KOPT-K1 (cell line): ENCODE measurements around the gene XPNPEP2.

Source experiments
- H3K27ac ChIP-seq: fragments of 200-600 bp; sonication (generic); 2 replicates; pipeline ENCODE4 v1.5.1; 2016; ENCODE audit warnings: antibody characterized with exemption, mild to moderate bottlenecking, low read depth, low read length; ENCODE audit not compliant: poor library complexity, severe bottlenecking
- H3K36me3 ChIP-seq: fragments of 200-600 bp; sonication (generic); 2 replicates; pipeline ENCODE4 v1.5.1; 2017; ENCODE audit warnings: antibody characterized with exemption, mild to moderate bottlenecking, low read length, moderate library complexity; ENCODE audit not compliant: insufficient read depth
- H3K9me3 ChIP-seq: fragments of 200-600 bp; sonication (generic); 2 replicates; pipeline ENCODE4 v1.5.1; 2017; ENCODE audit warnings: antibody characterized with exemption, low read length, mild to moderate bottlenecking; ENCODE audit not compliant: insufficient read depth, poor library complexity, severe bottlenecking

XPNPEP2 gene

DNA sequence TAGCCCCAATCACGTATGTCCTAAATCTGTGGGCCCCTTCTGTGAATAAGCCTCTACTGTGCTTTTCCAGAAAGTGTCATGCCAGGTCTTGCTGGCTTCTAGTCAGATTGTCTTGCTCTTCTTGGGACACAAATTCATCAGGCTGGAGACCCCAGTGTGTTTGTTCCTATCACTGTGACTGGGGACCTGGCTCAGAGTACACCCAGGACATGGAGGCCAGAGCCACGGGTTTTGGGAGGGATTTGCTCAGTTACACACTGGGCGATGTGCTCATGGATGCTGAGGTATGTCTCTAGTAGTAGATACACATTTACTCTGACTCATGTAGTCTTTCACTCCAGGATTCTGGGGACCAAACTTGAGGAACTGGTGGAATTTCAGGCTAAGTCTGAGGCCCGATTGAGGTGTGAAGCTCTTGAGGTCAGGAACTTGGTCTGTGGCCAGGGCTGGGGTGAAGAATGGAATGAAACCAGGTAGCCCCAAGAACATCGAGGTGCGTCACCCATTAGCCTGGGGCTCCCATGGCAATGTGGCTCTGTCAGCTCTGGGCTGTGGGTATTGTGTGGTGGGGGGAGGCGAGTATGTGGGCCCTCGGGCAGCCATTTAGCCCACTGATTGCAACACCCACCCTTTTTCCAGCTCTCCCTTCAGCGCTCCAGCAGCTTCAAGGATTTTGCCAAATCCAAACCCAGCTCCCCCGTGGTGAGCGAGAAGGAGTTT, 48.7 kb downstream of the XPNPEP2 start:
- Histone ChIP-seq H3K27ac (peak overlapping the region; percentile 51), H3K9me3 (no peaks in the 10 kb centered on the region), H3K36me3 (peaks cover 98% of the 10 kb centered on the region)

DNA sequence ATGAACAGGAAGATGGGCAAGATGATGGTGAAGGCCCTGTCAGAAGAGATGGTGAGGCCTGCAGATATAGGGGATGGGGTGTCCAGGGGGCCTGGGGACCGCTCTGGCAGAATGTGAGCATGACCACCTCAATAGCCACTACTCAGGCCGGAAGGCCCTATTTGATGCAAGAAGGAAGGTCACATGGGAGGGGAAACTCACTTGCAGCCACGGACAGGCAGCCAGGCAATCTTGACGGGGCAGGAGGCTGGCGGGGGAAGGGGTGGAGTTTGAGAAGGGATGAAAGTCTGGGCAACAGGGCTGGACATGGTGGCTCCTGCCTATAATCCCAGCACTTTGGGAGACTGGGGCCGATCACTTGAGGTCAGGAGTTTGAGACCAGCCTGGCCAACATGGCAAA, 49.7 kb downstream of the XPNPEP2 start:
- peaks cover 98% of the 10 kb centered on the region for H3K36me3 ChIP-seq
- H3K9me3 ChIP-seq, result no peaks in the 10 kb centered on the region
- H3K27ac ChIP-seq, result no peak overlapping the region

DNA sequence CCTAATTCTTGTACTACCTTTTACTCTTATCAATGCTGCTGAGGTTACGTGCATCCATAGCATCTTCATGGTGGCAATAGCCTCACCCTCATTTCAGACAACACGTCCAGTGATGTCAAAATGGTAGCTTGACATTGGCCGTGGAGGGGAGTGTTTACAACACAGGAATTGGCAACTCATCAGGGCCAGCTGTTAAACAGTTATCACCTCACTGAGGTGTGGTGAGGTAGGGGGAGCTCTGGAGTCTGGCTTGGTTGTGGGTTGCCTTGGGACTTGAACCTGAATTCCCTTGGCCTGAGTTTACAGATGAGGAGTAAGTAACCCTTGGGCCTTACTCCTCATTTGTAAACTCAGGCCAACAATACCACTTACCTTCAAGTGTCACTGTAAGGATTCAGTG, 51.4 kb downstream of the XPNPEP2 start:
- Histone ChIP-seq H3K27ac (peak overlapping the region; percentile 13), H3K9me3 (no peaks in the 10 kb centered on the region), H3K36me3 (peaks cover 98% of the 10 kb centered on the region)

DNA sequence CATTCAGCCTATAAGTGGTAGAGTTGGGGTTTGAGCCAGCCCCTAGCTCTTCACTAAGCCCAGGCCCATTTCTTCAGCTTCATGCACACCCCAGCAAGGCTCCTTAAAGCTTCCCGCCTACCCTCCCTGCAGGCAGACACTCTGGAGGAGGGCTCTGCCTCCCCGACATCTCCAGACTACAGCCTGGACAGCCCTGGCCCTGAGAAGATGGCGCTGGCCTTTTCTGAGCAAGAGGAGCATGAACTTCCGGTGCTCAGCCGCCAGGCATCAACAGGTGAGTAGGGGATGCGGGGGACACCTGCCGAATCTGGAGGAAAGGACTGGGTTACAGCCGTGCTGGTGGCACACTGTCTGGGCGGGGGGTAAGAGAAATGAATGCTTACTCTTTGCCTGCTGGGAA, 52.0 kb downstream of the XPNPEP2 start:
- Histone ChIP-seq H3K36me3 (peaks cover 98% of the 10 kb centered on the region), H3K27ac (peak overlapping the region; percentile 13), H3K9me3 (no peaks in the 10 kb centered on the region)

DNA sequence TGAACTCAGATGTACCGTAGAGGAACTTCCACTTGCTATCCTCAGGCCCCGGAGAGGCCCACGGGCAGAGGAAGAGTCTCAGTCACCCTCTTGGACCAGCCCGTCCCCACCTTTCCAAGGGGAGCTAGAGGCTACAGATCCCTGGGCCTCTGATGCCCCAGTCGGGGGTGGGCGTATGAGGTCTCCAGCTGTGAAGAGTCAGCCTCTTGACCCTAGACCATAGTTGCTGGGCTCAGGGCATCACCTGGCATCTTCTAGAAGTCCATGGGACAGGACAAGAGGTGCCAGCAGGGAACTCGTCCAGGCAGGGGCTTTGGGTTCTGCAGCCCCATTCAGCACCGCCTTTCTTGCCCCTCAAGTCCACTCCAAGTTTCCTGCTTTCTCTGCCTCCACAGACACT, 52.6 kb downstream of the XPNPEP2 start:
- Histone ChIP-seq H3K9me3 (no peaks in the 10 kb centered on the region), H3K27ac (peak overlapping the region; percentile 13), H3K36me3 (peaks cover 98% of the 10 kb centered on the region)

DNA sequence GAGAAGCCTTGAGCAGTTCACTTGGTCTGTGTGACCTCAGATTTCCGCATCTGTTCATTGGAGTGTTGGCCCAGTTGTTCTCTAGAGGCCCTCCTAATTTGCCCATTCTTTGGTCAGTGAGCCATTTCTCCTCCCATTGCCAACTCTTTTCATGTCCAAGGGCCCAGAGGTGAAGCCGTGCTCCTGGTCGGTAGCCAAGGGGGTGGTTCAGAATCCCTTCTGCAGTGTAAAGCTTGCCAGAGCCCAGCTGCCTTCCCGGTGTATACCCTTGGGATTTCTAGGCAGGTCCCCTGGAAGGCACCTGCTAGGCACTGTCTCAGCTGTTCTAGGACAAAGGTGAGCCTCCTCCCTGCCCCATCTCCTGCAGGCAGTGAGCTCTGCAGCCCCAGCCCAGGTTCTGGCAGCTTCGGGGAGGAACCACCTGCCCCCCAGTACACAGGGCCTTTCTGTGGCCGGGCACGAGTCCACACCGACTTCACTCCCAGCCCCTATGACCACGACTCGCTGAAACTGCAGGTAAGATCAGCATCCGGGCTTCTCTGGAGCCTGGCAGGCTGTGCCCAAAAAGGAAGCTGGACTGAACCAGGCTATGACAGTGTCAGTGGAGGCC, 53.3 kb downstream of the XPNPEP2 start:
- H3K27ac ChIP-seq, result no peak overlapping the region
- no peaks in the 10 kb centered on the region for H3K9me3 ChIP-seq
- H3K36me3 ChIP-seq, result peaks cover 98% of the 10 kb centered on the region

DNA sequence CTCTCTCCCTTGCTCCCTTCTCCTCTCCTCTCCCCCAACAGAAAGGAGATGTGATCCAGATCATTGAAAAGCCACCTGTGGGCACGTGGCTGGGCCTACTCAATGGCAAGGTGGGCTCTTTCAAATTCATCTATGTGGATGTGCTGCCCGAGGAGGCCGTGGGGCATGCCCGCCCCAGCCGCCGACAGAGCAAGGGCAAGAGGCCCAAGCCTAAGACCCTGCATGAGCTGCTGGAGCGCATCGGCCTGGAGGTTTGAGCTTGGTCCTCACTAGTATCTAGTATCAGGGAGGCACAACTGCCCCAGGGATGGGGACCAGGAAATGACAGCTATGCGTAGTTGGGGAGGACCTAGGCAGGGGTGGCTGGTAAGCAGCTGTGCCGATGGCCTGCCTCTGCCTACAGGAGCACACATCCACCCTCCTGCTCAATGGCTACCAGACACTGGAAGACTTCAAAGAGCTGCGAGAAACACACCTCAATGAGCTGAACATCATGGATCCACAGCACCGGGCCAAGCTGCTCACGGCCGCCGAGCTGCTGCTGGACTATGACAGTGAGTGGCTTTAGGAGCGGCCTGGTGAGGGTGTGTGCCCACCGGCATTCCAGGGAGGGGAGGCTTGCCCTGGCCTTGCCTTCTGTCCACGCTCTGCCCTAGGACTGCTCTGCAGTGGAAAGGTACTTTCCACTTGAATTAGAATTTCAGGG, 54.0 kb downstream of the XPNPEP2 start:
- Histone ChIP-seq H3K27ac (peak overlapping the region; percentile 14), H3K9me3 (no peaks in the 10 kb centered on the region), H3K36me3 (peaks cover 98% of the 10 kb centered on the region)

DNA sequence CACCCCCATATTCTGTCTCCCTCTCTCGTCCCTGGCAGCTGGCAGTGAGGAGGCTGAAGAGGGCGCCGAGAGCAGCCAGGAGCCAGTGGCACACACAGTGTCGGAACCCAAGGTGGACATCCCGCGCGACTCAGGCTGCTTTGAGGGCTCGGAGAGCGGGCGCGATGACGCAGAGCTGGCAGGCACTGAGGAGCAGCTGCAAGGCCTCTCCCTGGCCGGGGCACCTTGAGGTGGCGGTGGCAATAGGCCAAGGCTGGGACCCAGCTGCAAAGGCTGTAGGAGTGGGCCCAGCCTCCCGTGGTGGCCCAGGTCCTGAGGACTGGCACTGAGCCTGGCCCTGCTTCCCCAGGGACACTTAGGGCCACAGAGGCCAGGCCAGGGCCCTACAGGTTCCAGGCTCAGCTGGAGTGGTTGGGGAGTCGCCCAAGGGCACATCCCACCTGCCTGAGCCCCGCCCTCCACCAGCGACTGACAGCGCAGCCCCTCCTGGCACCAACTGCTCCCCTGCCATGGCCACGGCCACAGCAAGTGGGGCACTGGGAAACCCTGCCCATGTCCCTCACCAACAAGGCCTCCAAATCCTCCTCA, 54.9 kb downstream of the XPNPEP2 start:
- Histone ChIP-seq H3K9me3 (no peaks in the 10 kb centered on the region), H3K36me3 (peaks cover 98% of the 10 kb centered on the region), H3K27ac (peak overlapping the region; percentile 38)

DNA sequence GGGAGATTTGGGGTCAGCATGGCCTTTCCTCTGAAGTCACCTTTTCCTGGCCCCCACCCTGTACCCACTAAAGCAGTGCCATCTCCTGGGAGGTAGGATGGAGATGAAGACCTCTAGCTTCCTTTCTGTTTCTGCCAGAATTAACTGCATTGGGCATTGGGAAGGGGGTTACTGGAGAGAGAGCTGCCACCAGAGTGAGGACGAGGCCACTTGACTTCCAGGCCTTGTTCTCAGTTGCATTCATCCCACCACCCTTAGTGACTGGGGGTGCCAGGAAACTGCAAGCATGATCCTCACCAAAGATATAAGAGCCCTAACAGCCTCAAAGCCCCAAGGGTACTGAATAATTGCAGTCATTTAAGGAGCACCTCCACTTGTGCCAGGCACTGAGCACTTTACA, 56.8 kb downstream of the XPNPEP2 start:
- Histone ChIP-seq H3K27ac (peak overlapping the region; percentile 38), H3K36me3 (peaks cover 80% of the 10 kb centered on the region), H3K9me3 (no peaks in the 10 kb centered on the region)

DNA sequence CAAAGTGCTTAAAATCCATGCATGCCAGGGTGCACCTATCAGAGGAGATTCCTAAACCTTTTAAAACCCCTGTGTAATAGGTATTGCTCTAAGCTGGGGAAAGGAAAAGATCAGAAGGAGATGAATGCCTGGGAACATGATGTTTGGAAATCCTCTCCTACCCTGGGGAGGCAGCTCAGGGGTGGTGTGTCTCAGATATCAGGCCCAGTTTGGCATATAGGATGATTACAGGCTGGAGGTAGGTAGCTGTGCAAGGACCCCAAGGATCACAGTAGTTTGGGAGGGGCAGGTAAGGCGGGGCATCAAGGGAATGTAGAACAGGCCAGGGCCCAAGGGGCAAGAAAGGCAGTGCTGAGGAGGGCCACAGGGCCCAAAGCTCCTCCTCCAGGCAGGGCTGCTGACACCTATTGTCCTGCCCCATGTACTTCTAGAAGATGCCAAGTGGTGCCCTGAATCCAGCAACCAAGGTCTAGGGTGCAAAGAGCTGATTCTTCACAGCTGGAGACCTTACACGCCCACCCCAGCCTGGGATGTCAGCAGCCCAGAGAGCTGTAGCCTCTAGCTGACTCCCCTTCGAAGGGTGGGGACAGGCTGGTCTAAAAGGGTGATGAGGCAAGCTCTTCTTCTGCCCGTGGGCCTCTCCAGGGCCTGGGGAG, 58.6 kb downstream of the XPNPEP2 start:
- H3K27ac ChIP-seq, result peak overlapping the region; percentile 41
- peaks cover 62% of the 10 kb centered on the region for H3K36me3 ChIP-seq
- H3K9me3 ChIP-seq, result no peaks in the 10 kb centered on the region

DNA sequence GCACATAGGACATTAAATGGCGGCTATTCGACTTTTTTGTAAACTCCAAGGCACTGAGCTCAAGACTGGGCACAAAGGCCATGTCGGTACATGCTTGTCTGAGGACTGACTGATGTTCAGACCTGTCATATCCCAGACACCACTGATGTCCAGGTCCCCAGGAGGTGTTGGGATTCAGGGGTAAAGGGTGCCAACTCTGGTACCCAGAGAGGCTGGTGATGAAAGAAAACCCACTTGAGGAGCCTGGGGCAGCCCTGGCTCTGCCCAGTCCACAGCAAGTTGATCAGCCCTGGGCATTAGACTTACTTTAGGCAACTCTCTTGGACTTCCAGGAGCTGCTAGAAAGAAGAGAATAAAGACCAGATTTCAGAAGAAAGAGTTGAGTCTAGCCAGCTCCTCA, 59.7 kb downstream of the XPNPEP2 start:
- peaks cover 51% of the 10 kb centered on the region for H3K36me3 ChIP-seq
- peak overlapping the region; percentile 41 for H3K27ac ChIP-seq

DNA sequence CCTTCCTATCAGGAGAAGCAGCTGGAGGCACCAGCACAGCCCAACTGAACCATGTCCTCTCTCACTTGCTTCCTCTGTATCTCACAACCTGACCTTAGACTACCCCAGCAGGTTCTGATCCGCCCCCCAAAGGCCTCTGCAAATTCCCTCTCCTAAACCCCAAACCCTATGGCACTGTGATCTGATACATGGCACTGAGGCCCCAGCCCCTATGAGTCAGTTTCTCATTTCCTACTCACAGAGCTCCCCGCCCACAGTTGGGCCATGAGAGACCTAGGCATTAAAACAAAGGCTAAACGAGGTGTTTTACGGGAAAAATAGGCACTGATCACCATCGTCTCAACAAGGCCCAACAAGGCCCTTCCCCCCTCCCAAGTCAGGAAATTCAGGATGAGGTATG, 60.1 kb downstream of the XPNPEP2 start:
- Histone ChIP-seq H3K36me3 (peaks cover 47% of the 10 kb centered on the region), H3K27ac (peak overlapping the region; percentile 41)

More for the DNA sequence above, 59.7 kb downstream of the XPNPEP2 start:
- no peaks in the 10 kb centered on the region for H3K9me3 ChIP-seq

DNA sequence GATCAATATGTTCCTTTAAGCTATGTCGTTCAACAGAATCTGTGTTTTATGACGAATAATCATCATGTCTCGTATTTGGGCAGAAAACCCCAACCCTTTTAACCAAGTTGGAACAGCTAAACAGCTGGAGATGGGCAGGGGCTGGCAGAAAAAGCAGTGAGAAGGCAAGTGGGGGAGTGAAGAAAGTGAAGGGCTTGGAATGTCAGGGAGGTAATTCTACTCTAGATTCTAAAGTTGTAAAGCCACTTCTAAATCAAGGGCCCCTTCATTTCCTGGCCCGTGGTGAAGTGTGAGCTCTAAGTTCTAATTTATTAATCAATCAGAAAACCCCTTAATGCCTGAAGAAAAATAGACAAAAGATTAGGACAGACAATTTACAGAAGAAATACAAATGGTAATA, 61.4 kb downstream of the XPNPEP2 start:
- Histone ChIP-seq H3K27ac (peak overlapping the region; percentile 41), H3K36me3 (peaks cover 42% of the 10 kb centered on the region), H3K9me3 (no peaks in the 10 kb centered on the region)

More for the DNA sequence above, 60.1 kb downstream of the XPNPEP2 start:
- no peaks in the 10 kb centered on the region for H3K9me3 ChIP-seq

DNA sequence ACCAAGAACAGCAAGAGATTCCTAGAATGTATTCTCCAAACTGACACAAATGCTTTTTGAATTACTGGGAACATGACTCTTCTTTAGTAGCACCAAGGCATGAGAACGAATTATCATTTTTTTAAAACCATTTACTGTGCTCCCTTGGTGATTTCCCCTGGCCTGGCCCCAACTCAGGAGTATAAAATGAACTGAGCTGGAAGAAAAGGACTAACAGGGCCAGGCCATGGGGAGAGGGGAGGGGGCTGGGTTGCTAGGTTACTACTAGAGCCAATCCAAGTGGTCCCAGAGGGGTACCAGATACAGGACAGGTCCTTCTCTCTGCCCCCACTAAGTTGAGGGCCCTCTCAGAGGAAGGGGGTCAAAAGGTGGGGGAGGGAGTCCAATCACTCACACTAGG, 64.1 kb downstream of the XPNPEP2 start:
- no peaks in the 10 kb centered on the region for H3K9me3 ChIP-seq
- H3K27ac ChIP-seq, result no peak overlapping the region
- H3K36me3 ChIP-seq, result peaks cover 31% of the 10 kb centered on the region

DNA sequence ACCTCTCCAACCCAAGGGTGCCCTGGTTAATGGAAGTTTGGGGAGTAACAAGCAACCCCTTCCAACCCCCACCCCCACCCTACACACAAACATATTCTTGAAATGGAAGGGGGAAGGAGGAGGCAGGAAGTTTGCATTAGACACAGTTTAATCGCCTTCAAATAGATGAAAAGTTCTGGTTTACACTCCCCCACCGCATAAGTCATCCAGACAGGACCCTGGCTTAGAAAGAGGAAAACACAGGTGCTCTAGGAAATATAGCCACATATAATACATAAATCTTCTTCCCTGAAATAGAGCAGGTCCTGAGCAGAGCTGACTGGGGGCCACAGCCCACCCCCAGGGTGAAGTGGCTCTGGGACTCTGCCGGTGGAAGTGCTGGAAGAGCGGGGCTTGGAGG, 66.0 kb downstream of the XPNPEP2 start:
- Histone ChIP-seq H3K36me3 (peaks cover 31% of the 10 kb centered on the region), H3K27ac (no peak overlapping the region), H3K9me3 (no peaks in the 10 kb centered on the region)
